H9 (cell line): ENCODE data around the gene MAD1L1. TPM values are rescaled to one million over a fixed set of nuclear protein-coding genes. Genes with fewer than 3 reads are reported as not detected.

ENCODE experiments used
- DNase-seq: peaks from one replicate; pipeline ENCODE4 v3.0.0-alpha.2; 2017
- H2AFZ ChIP-seq: one replicate; pipeline ENCODE4 v1.6.1; 2013; ENCODE audit warnings: mild to moderate bottlenecking, low read length, control low read depth, moderate library complexity
- H2AK5ac ChIP-seq: 2 replicates; pipeline ENCODE4 v1.6.1; 2013; ENCODE audit warnings: low read length, control low read depth, mixed read lengths; ENCODE audit not compliant: insufficient read length
- H2BK120ac ChIP-seq: one replicate; pipeline ENCODE4 v1.6.1; 2013; ENCODE audit warnings: low read depth, mild to moderate bottlenecking, low read length, control low read depth, inconsistent platforms; ENCODE audit not compliant: poor library complexity, severe bottlenecking
- H2BK12ac ChIP-seq: 2 replicates; pipeline ENCODE4 v1.6.1; 2013; ENCODE audit warnings: low read length, control low read depth, mixed read lengths, low read depth; ENCODE audit not compliant: insufficient read length
- H2BK15ac ChIP-seq: 2 replicates; pipeline ENCODE4 v1.6.1; 2013; ENCODE audit warnings: low read depth, low read length, control low read depth
- H2BK20ac ChIP-seq: one replicate; pipeline ENCODE4 v1.6.1; 2013; ENCODE audit warnings: low read depth, mild to moderate bottlenecking, low read length, control low read depth, inconsistent platforms; ENCODE audit not compliant: poor library complexity, severe bottlenecking
- H2BK5ac ChIP-seq: 2 replicates; pipeline ENCODE4 v1.6.1; 2013; ENCODE audit warnings: low read length, control low read depth, mixed read lengths; ENCODE audit not compliant: insufficient read length
- H3K14ac ChIP-seq: 2 replicates; pipeline ENCODE4 v1.6.1; 2013; ENCODE audit warnings: low read length, control low read depth; ENCODE audit not compliant: insufficient read depth
- H3K18ac ChIP-seq: 2 replicates; pipeline ENCODE4 v1.6.1; 2013; ENCODE audit warnings: low read depth, mild to moderate bottlenecking, mixed read lengths, low read length, control low read depth; ENCODE audit not compliant: insufficient read length
- H3K23ac ChIP-seq: 2 replicates; pipeline ENCODE4 v1.6.1; 2013; ENCODE audit warnings: low read length, control low read depth, mixed read lengths, low read depth; ENCODE audit not compliant: insufficient read length
- H3K23me2 ChIP-seq: 2 replicates; pipeline ENCODE4 v1.6.1; 2013; ENCODE audit warnings: low read depth, mild to moderate bottlenecking, mixed read lengths, low read length, control low read depth; ENCODE audit not compliant: insufficient read length, poor library complexity, severe bottlenecking
- H3K27ac ChIP-seq: 2 replicates; pipeline ENCODE4 v1.5.1; 2013; ENCODE audit warnings: low read length, control low read depth, mixed read lengths, low read depth; ENCODE audit not compliant: insufficient read length
- H3K27me3 ChIP-seq: 2 replicates; pipeline ENCODE4 v1.6.1; 2013; ENCODE audit warnings: low read length, control low read depth, inconsistent platforms; ENCODE audit not compliant: insufficient read depth
- H3K4ac ChIP-seq: 2 replicates; pipeline ENCODE4 v1.6.1; 2013; ENCODE audit warnings: low read depth, mild to moderate bottlenecking, control low read depth, inconsistent platforms, low read length, moderate library complexity
- H3K4me1 ChIP-seq: 2 replicates; pipeline ENCODE4 v1.6.1; 2013; ENCODE audit warnings: low read length, control low read depth, inconsistent platforms; ENCODE audit not compliant: insufficient read depth
- H3K4me2 ChIP-seq: 2 replicates; pipeline ENCODE4 v1.6.1; 2013; ENCODE audit warnings: low read length, control low read depth, mixed read lengths; ENCODE audit not compliant: insufficient read length, insufficient read depth
- H3K56ac ChIP-seq: 2 replicates; pipeline ENCODE4 v1.6.1; 2013; ENCODE audit warnings: low read depth, mild to moderate bottlenecking, mixed read lengths, low read length, control low read depth; ENCODE audit not compliant: insufficient read length
- H3K79me1 ChIP-seq: 2 replicates; pipeline ENCODE4 v1.6.1; 2013; ENCODE audit warnings: low read depth, mild to moderate bottlenecking, moderate library complexity, low read length, control low read depth, inconsistent platforms; ENCODE audit not compliant: insufficient read depth, poor library complexity, severe bottlenecking
- H3K79me2 ChIP-seq: 2 replicates; pipeline ENCODE4 v1.6.1; 2013; ENCODE audit warnings: low read length, control low read depth, inconsistent platforms; ENCODE audit not compliant: insufficient read depth
- H3K9ac ChIP-seq: 2 replicates; pipeline ENCODE4 v1.6.1; 2013; ENCODE audit warnings: low read length, control low read depth, mixed read lengths; ENCODE audit not compliant: insufficient read length; ENCODE audit errors: extremely low read depth
- H3K9me3 ChIP-seq: one replicate; pipeline ENCODE4 v1.6.1; 2013; ENCODE audit warnings: low read depth, low read length, inconsistent platforms; ENCODE audit not compliant: control insufficient read depth
- H3T11ph ChIP-seq: one replicate; pipeline ENCODE4 v1.6.1; 2013; ENCODE audit warnings: mild to moderate bottlenecking, low read length, control low read depth, inconsistent platforms
- H4K20me1 ChIP-seq: one replicate; pipeline ENCODE4 v1.6.1; 2013; ENCODE audit not compliant: control insufficient read depth, insufficient read length, insufficient read depth
- H4K5ac ChIP-seq: 2 replicates; pipeline ENCODE4 v1.6.1; 2013; ENCODE audit warnings: low read depth, mild to moderate bottlenecking, mixed read lengths, low read length, control low read depth; ENCODE audit not compliant: insufficient read length
- H4K8ac ChIP-seq: replicated peaks from 2 replicates; pipeline ENCODE4 v1.6.1; 2013; ENCODE audit warnings: low read length, control low read depth, mixed read lengths, low read depth; ENCODE audit not compliant: insufficient read length
- H4K91ac ChIP-seq: 2 replicates; pipeline ENCODE4 v1.6.1; 2013; ENCODE audit warnings: low read depth, mild to moderate bottlenecking, moderate library complexity, mixed read lengths, low read length, control low read depth; ENCODE audit not compliant: insufficient read length
- H3K27ac Mint-ChIP-seq, 3 experiments: 2 replicates in 2 of 3; 3 replicates in 1 of 3; pipeline ENCODE4 v1.8.0; 2020 to 2021; ENCODE audit warnings: mixed read lengths in 3 of 3, mild to moderate bottlenecking in 1 of 3, moderate library complexity in 1 of 3
- H3K27me3 Mint-ChIP-seq: 2 replicates; pipeline ENCODE4 v1.8.0; 2021; ENCODE audit warnings: low read depth, mild to moderate bottlenecking, moderate library complexity, mixed read lengths
- H3K36me3 Mint-ChIP-seq, 3 experiments: 2 replicates in 2 of 3; 3 replicates in 1 of 3; pipeline ENCODE4 v1.8.0; 2020 to 2021; ENCODE audit warnings: low read depth in 3 of 3, mixed read lengths in 3 of 3; ENCODE audit not compliant: insufficient read depth in 1 of 3
- H3K4me1 Mint-ChIP-seq, 2 experiments: 2 replicates each; pipeline ENCODE4 v1.8.0; 2020; ENCODE audit warnings: mixed read lengths in 2 of 2
- H3K4me3 Mint-ChIP-seq, 2 experiments: 2 replicates in 1 of 2; 3 replicates in 1 of 2; pipeline ENCODE4 v1.8.0; 2020 to 2021; ENCODE audit warnings: mild to moderate bottlenecking in 2 of 2, mixed read lengths in 2 of 2, moderate library complexity in 1 of 2
- H3K9me3 Mint-ChIP-seq, 2 experiments: 2 replicates in 1 of 2; 3 replicates in 1 of 2; pipeline ENCODE4 v1.8.0; 2020; ENCODE audit warnings: mild to moderate bottlenecking in 2 of 2, mixed read lengths in 2 of 2, moderate library complexity in 1 of 2
- WGBS: extraction: QIAGEN DNeasy Blood & Tissue Kit; methylation state at CpG from one replicate; pipeline ENCODE4 v1.1.7; 2013; ENCODE audit warnings: missing lambda C conversion rate, low lambda C conversion rate, mixed read lengths; ENCODE audit not compliant: insufficient read length; ENCODE audit errors: extremely low coverage; 5-methylcytosine and 5-hydroxymethylcytosine counted together
- total RNA-seq: library from RNA; stranded (reverse); gene quantifications from 2 replicates; pipeline ENCODE4 v1.2.1, GENCODE V29; 2021
- TF ChIP-seq, protein P1 (sequence below): fragments of 200-600 bp; sonication (generic); conservative IDR thresholded peaks from 3 replicates; pipeline ENCODE4 v1.8.0; 2021; ENCODE audit warnings: antibody characterized with exemption, mild to moderate bottlenecking

MAD1L1 gene
- total RNA-seq, 1 experiment from 2014 or later = 39.0 TPM

DNA sequence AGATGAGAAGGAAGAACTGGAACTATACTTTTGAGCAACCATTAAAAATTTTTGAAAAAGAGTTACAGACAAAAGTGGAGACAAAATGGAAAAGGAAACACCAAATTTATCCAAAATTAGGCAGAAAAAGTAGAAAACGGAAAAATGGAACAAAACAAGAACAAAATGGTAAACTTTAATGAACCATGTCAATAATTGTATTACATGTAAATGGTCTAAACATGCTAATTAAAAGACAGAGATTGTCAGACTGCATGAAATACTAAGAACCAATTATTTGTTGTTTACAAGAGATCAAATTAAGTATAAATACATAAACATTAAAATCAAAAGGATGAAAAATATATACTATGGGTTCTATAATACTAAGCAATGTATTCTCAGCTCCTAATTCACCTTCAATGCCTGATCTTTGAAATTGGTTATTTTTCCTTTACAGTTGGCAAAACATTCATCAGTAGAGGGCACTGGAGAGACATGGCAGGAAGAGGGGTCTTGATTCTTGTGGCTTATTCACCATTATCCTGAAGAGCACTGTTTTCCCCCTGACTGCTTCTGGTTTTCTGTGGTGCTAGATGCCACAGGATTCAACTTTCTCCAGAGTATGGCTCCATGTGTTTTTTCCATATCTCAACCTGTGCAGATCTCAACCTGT is 437.7 kb downstream of the MAD1L1 start:
- no CpG with 5 or more reads among the region's 1 CpG for WGBS
- Histone ChIP-seq H4K20me1 (no peaks in the 10 kb centered on the region), H3K14ac (no peak overlapping the region), H2BK15ac (no peak overlapping the region), H2BK12ac (no peak overlapping the region), H4K91ac (no peak overlapping the region), H2BK120ac (no peak overlapping the region), H4K8ac (no peak overlapping the region), H2BK20ac (no peak overlapping the region), H3K9me3 (peaks cover 9% of the 10 kb centered on the region), H3K4ac (no peak overlapping the region), H2AFZ (no peak overlapping the region), H3K79me2 (no peaks in the 10 kb centered on the region), H3K23me2 (no peaks in the 10 kb centered on the region), H3K23ac (no peak overlapping the region), H3K79me1 (no peaks in the 10 kb centered on the region), H3K4me1 (no peaks in the 10 kb centered on the region), H3K56ac (no peak overlapping the region), H3K18ac (no peak overlapping the region), H3K4me2 (no peak overlapping the region), H3K9ac (no peak overlapping the region), H2BK5ac (no peak overlapping the region), H4K5ac (no peak overlapping the region), H3K27me3 (no peaks in the 10 kb centered on the region), H3K27ac (no peak overlapping the region), H3T11ph (no peak overlapping the region), H2AK5ac (no peak overlapping the region)
- DNase-seq = no peak
- TF ChIP-seq, protein P1, sequence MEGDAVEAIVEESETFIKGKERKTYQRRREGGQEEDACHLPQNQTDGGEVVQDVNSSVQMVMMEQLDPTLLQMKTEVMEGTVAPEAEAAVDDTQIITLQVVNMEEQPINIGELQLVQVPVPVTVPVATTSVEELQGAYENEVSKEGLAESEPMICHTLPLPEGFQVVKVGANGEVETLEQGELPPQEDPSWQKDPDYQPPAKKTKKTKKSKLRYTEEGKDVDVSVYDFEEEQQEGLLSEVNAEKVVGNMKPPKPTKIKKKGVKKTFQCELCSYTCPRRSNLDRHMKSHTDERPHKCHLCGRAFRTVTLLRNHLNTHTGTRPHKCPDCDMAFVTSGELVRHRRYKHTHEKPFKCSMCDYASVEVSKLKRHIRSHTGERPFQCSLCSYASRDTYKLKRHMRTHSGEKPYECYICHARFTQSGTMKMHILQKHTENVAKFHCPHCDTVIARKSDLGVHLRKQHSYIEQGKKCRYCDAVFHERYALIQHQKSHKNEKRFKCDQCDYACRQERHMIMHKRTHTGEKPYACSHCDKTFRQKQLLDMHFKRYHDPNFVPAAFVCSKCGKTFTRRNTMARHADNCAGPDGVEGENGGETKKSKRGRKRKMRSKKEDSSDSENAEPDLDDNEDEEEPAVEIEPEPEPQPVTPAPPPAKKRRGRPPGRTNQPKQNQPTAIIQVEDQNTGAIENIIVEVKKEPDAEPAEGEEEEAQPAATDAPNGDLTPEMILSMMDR = peak; percentile 55
- H3K27ac Mint-ChIP-seq = no peak overlapping the region
- peaks cover 0 to 13% (median 3%) of the 10 kb centered on the region in 3 experiments; a peak in 2 of 7 replicates for H3K36me3 Mint-ChIP-seq
- H3K27me3 Mint-ChIP-seq = peaks cover 12% of the 10 kb centered on the region
- H3K4me1 Mint-ChIP-seq = no peaks in the 10 kb centered on the region
- peaks cover 35% of the 10 kb centered on the region in 2 experiments for H3K9me3 Mint-ChIP-seq
- no peak overlapping the region for H3K4me3 Mint-ChIP-seq
